K562 (cell line): Measurements from ENCODE around the gene TRIM71.

ENCODE experiments used
- BCL6 ChIP-seq: fragments of 250-450 bp; sonication (Bioruptor Pico); IDR thresholded peaks from 2 replicates; pipeline ENCODE4 v1.4.0; 2020
- C11orf30 ChIP-seq: fragments of 450-650 bp; IDR thresholded peaks from 2 replicates; pipeline ENCODE4 v1.6.1; 2016; ENCODE audit warnings: low read depth, mild to moderate bottlenecking
- CREB3 ChIP-seq: fragments of 450-650 bp; conservative IDR thresholded peaks from 2 replicates; pipeline ENCODE4 v1.6.1; 2016; ENCODE audit warnings: missing genetic modification characterization, low read depth, mild to moderate bottlenecking, missing compliant biosample characterization, moderate library complexity
- CTCF ChIP-seq, 3 experiments: IDR thresholded peaks in 2 of 3; conservative IDR thresholded peaks in 1 of 3; 2 replicates each; pipeline ENCODE4 v1.5.1; 2011 to 2012; ENCODE audit warnings: low read length in 3 of 3, mild to moderate bottlenecking in 3 of 3, control low read depth in 2 of 3, improper control_type of control experiment in 1 of 3, inconsistent platforms in 1 of 3, low read depth in 1 of 3, mixed read lengths in 1 of 3, moderate library complexity in 1 of 3; ENCODE audit not compliant: insufficient read depth in 2 of 3
- EP300 ChIP-seq: IDR thresholded peaks from 2 replicates; pipeline ENCODE4 v1.6.1; 2012; ENCODE audit warnings: low read length, improper control_type of control experiment
- HMG20A ChIP-seq: fragments of 450-650 bp; formaldehyde crosslinking; conservative IDR thresholded peaks from 2 replicates; pipeline ENCODE4 v1.4.0; 2020; ENCODE audit warnings: mild to moderate bottlenecking, mixed read lengths
- KDM5B ChIP-seq: fragments of 200-600 bp; sonication (generic); IDR thresholded peaks from 2 replicates; pipeline ENCODE4 v1.6.1; 2012; ENCODE audit warnings: low read depth, mild to moderate bottlenecking, moderate library complexity, low read length, control low read depth, inconsistent platforms; ENCODE audit not compliant: insufficient replicate concordance
- POLR2A ChIP-seq: fragments of 450-650 bp; conservative IDR thresholded peaks from 2 replicates; pipeline ENCODE4 v1.6.1; 2016
- SP1 ChIP-seq: sonication (generic); formaldehyde crosslinking; IDR thresholded peaks from 2 replicates; pipeline ENCODE4 v1.8.1; 2022; ENCODE audit warnings: mild to moderate bottlenecking, missing genetic modification reagents
- TBP ChIP-seq: optimal IDR thresholded peaks from 2 replicates; pipeline ENCODE3; 2011; ENCODE audit warnings: low read depth, low read length, improper control_type of control experiment
- ZBTB8A ChIP-seq: fragments of 450-650 bp; IDR thresholded peaks from 2 replicates; pipeline ENCODE4 v1.6.1; 2018; ENCODE audit warnings: mild to moderate bottlenecking, moderate library complexity; ENCODE audit not compliant: partially characterized antibody
- ZNF699 ChIP-seq: fragments of 250-450 bp; sonication (Bioruptor Pico); IDR thresholded peaks from 2 replicates; pipeline ENCODE4 v1.8.0; 2021; ENCODE audit warnings: mild to moderate bottlenecking, moderate library complexity; ENCODE audit not compliant: insufficient replicate concordance

- TF ChIP-seq BCL6 (CRISPR knock-in tag) (no peak), C11orf30 (no peak), CTCF (IDR thresholded peaks at IDR 0.05 in 2 of 3, conservative IDR thresholded peaks at IDR 0.05 in 1 of 3; ENCODE audit: insufficient read depth in 2 of 3, low read depth in 1 of 3, low read length in 3 of 3) (no peak), SP1 (CRISPR knock-in tag) (no peak), TBP (no peak), KDM5B (no peak), ZNF699 (no peak), CREB3 (tag) (no peak), ZBTB8A (no peak), HMG20A (no peak), POLR2A (no peak), EP300 (no peak)
Measured at GRCh38 chr3:32849046-32849445, 31.2 kb downstream of the TRIM71 start.
